Activated CD4-positive, alpha-beta T cell treated with anti-CD3 and anti-CD28 coated beads, Interleukin-10, Interleukin-2, amounts not matched to agents 100 ng/mL and 50 ng/mL, durations not matched to agents 16 hours and 8 hours (primary cell): ENCODE measurements around the gene PPDPF.
A peak's percentile ranks its signal among the peaks of the same experiment; 100 is the strongest.

ENCODE experiments used
- DNase-seq: peaks from one replicate; pipeline ENCODE4 v3.0.0-alpha.2; 2020

PPDPF gene

DNA sequence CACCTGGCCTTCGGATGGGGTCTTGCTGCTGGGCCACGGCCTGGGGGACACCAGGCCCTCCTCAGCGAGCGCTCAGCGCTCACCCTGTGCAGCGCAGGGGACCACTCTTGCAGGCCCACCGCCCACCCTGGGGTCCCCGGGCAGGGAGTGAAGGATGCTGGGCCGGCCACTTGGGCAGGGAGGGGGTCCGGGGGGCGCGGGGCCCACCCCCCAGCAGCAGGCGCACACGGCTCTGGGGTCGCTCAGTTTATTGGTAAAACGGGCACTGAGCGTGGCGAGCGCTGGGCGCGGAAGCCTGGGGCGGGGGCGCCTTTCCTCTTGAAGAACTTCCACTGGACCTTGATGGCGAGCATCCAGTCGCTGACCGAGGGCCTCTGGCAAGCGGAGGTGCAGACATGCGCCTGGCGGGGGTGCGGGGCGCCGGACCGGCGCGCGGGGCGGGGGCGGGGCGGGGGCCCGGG is 32.8 kb upstream of the PPDPF start:
- DNase-seq = no peak

DNA sequence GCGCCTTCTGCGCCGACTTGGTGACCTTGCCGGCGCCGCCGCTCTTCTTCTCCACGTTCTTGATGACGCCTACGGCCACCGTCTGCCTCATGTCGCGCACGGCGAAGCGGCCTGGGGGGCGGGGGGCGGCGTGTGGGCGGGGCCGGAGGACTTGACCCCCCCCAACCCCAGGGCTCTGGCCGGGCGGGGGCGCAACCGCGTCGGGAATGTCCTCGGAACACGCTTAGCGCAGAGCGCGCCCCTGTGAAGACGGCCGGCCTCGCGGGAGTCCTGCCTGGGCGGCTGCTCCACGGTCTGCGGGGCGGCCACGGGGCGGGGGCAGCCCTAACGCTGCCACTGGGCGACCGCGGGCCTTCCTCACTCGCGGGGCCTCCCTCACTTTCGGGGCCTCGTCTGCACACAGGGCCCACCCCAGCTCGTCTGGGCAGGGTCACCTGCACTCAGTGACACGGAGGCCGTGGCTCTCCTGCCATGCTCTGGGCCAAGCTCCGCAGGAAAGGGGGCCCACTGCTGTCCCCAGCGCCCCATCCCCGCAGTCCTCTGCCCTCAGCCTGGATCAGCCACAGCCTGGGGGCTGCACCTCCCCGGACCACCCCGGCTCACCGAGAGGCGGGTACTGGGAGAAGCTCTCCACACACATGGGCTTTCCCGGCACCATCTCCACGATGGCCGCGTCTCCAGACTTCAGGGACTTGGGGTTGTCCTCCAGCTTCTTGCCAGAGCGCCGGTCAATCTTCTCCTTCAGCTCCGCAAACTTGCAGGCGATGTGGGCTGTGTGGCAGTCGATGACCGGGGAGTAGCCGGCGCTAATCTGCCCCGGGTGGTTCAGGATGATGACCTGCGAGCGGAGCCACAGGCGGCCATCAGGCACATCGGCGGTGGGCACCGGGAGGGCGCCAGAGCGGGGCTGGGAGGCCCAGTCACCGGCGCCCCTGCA is 32.0 kb upstream of the PPDPF start:
- no peak for DNase-seq

GRCh38 chr20:63490416-63490815 is 30.1 kb upstream of the PPDPF start:
- no peak for DNase-seq

DNA sequence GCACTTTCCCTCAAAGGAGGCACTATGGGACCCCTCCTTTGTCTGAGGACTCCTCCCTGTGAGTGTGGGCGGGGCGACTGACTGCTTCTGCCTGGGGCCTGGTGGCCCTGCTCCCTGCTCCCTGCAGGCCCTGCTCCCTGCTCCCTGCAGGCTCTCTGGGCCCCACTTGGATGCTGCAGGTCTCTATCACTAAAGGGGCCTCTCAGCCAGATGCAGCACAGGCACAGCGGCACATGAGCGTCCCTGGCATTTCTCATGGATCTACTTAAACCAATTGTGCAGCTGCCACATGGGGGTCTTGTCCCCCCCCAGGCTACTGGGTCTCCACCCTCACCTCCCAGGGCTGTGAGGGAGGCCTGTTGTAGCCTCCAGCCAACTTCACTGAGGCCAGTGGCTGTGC is 29.5 kb upstream of the PPDPF start:
- no peak for DNase-seq

- no peak for DNase-seq
Observed at GRCh38 chr20:63491635-63492230, 28.8 kb upstream of the PPDPF start.

GRCh38 chr20:63492518-63492917 is 28.0 kb upstream of the PPDPF start:
- no peak for DNase-seq

DNA sequence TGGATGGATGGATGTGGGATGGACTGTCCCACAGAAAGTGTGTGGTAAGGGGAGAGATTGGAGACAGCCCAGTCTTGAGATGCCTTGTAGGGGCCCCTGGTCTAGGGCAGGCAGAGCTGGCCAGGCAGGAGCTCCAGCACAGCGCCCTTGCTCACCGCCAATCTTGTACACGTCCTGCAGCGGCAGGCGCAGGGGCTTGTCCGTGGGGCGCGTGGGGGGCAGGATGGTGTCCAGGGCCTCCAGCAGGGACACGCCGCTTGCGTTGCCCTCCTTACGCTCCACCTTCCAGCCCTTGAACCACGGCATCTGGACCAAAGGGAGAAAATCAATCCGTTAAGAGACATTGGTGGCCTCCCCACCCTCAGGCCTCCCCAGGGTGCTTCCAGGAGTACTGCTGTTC is 27.6 kb upstream of the PPDPF start:
- DNase-seq = no peak

DNA sequence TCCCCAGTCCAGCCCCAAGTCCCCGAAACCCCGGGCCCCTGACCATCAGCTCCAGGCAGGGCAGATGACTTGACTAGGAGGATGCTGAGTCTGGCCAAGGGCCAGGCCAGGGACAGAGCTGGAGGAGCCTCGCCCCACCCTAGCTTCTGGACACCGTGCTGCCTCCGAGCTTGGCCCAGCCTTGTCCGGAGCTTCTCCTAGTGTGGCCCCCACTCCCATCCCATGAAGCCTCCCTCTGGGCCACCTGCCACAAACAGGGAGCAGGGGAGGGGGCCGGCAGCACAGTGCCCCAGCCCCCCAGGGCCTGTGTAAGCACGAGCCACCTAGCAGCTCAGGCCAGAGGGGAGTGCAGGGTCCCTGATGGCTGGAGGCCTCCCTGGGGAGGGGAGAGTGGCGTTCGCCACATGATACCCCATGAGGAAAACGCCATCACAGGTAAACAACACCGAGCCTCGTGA is 27.0 kb upstream of the PPDPF start:
- no peak for DNase-seq

DNA sequence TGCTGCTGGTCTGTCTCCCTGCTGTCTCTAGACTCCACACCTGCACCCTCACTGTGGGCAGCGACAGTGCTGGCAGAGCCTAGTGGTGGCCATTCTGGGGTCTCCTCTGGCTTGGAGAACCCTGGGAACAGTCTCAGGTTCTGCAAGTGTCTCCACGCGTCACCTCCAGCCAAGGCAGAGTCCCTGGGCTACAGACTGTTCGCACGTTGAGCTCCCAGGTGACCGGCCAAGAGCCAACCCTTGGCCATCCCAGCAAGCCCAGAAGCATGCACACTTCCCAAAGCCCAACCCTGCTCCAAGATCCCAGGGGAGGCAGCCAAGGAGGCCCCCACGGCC is 26.5 kb upstream of the PPDPF start:
- DNase-seq = no peak

DNA sequence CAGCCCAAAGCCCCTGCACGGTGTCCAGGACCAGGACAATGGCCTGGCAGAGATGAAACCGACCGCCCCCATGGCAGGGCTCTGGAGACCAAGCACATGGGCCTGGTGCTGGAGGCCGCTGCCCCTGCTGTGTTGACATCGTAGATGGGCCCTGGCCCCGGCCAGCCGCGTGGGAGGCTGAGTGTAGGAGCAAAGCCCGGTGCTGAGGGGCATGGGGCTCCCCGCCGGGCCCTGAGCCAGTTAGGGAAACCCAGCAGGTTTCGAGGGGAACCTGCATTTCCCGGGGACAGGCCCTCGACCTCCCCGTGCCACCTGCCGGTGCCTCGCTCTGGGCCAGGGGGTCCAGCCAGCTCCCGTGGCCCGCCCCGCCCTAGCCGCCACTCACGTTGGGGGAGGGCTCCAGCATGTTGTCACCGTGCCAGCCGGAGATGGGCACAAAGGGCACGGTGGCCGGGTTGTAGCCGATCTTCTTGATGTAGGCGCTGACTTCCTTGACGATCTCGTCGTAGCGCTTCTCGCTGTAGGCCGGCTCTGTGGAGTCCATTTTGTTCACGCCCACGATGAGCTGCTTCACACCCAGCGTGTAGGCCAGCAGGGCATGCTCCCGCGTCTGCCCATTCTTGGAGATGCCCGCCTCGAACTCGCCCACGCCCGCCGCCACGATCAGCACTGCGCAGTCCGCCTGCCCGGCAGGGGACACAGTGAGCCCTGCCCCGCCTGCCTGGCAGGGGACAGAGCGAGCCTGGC is 26.0 kb upstream of the PPDPF start:
- no peak for DNase-seq

DNA sequence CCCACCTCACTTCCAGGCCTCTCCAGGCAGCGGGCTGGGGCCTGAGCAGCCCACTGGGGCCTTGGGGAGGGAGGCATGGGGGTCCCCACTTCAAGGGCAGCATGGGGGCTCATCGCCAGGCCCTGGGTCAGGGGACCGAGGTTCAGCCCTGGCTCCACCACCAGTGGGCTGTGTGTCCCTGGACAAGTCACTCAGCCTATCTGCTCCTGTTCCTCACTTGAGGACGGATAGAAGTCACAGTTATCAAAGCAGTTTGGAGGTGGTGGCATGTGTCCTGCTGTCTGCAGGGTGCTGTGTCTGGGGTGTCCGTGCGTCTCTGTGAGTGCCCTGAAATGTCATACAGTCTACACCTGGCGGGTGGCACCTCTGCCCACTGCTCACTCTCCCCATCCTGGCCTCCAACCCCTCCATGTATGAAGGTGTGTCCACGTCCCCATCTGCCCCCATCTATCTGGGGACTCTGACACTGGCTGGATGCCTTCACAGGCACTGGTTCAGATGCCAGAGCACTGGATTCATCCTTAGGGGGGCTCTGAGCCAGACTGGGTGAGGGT is 25.3 kb upstream of the PPDPF start:
- DNase-seq = no peak

DNA sequence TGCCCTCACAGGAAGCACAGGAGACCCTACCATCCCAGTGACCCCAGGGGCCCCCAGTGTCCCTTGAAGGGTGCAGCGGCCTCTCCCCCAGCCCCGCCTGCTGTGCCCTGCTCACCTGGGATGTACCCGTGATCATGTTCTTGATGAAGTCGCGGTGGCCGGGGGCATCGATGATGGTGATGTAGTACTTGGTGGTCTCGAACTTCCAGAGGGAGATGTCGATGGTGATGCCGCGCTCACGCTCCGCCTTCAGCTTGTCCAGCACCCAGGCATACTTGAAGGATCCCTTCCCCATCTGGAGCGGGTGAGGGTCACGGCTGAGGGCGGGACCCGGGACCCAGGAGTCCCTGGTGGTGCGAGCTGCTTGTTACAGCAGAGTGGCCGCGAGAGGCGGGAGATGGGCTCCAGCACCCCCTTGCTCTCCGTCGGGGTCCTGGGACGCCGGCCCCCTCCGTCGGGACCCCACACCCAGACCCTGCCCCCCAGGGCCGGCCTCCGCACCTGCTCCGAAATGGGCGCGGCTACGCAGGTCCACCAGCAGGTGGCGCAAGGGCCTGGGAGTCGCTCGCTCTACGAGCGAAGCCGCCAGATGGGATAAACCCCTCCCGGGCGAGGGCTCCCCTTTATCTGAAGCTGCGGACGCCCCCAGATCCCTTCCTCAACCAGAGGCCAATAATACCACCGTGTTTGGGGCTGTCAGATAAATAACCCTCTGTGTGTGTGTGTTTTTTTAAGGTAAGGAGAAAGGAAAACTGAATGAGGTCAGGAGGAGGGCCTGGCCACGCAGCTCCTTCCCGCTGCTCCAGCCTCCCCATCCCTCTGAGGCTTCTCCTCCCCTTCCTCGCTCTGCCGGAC is 24.6 kb upstream of the PPDPF start:
- peak; percentile 74 for DNase-seq

DNA sequence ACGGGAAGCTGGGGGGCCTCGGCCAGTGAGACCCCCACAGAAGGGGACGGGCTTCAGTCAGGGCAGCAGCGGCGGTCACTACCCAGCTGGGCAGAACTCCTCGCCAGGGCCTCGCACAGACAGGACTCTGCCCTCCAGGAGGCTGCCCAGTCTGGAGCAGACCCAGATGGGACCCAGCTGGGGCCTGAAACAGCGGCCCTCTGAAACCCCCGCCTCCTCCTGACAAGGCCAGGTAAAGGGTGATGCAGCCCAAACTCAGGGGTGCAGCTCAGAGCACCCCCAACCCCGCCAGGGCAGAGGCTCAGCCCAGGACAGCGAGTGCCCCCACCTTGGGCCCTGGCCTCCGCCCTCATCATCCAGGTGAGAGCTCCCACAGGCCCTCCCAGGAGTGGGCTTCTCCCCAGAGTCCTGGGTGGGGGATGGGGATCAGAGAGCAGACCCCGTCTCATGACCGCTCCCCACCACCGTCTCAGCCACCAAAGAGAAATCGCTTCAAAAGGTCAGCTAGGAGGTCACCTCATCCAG is 23.9 kb upstream of the PPDPF start:
- no peak for DNase-seq

GRCh38 chr20:63497138-63497945 is 23.2 kb upstream of the PPDPF start:
- DNase-seq = no peak

DNA sequence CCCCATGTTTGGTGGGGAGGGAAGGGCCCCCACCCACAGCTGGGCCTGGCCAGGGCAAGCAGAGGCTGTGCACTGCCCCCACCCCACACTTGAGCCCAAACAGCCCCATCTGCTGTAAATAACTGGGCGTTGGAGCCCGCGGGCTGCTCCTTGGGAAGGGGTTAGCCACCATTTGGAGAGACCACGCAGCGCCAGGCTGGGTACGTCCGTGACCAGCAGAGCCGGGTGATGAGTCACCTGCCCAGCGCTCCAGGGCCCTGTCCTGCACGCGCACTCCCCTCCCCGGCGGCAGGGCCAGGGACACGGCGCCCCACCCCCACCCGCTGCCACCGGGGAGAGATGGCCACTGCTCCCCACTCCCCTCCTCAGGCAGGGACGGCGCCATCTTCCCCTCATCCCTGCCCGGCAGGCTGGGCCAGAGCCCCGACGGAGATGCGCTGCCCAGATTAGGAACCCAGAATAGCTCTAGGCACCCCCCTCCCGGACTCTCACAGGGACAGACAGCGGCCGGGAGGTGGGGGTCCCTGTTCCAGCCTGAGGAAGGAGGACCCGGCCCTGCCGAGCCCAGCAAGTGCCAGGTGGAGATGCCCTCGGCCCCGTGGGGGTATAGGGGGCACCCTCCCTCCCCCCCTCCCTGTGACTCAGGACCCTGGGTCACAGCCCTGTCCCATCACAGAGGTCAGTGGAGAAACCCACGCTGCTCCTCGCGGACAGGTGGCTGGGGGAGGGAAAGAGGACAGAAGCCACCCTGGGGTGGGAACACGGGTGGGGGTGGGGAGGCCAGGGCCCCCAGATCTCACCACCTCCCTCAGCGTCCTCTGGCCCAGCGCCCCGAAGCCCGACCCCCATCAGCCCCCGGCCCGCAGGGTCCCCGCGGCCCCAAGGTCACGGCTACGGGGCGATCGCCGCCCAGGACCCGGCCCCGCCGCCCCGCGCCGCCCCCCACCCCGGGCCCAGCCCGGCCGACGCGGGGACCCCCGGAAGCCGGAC is 22.3 kb upstream of the PPDPF start:
- no peak for DNase-seq

DNA sequence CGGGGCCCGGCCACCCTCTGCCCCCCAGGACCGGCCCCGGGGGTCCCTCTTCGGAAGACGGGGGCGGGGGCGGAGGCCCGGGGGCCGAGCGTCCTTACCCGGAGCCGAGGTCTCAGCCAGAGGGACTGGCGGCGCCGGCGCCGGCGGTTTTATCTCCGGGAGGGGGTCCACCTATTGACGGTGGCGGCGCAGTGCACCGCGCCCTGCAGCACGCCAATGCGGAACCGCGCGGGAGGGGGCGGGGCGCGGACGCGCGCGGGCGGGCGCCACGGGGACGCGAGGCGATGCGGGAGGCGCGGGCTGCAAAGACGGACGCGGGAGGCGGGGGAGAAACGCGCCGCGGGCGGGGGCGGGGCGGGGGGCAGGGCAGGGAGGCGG is 21.6 kb upstream of the PPDPF start, which contains the start of gene EEF1A2:
TSS of gene EEF1A2 (minus strand) at position 124 of the 378 bp plus-strand sequence. CDS start 1,320 bp downstream, outside the sequence.
- DNase-seq = peak; percentile 18

GRCh38 chr20:63499338-63499969 is 21.1 kb upstream of the PPDPF start:
- no peak for DNase-seq

DNA sequence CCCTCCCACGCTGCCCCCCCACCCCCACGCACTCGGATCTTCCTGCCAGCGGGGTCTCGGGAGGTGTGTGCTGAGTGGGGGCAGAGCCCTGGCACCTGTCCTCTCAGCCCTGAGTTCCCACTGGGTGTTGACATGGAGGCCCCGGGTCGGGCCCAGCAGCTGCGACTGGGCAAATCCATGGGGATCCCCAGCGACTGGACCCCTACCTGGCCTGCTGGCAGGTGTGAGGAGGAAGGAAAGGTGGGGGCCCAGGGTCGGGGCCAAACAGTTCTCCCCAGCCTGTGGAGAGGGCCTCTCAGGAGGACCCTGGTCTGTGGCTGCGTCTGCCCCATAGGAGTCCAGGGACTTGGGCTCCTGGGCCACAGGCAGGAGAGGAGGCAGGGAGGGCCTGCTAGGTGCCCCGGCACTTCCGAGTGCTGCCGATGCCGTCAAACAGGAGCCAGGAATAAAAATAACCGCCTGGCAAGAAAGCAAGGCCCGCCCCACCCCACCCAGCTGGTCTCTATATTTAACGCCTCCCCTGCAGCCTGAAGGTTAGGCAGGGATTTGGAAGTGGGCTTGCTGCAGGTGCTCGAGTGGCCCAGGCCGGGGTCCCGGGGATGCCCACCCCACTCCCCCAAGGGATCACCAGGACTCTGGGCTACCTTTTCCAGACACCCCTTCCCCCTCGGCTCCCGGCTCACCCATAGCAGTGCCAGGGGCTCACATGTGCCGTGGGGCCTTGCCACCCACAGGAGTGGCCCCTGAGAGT is 20.2 kb upstream of the PPDPF start:
- DNase-seq = no peak
